Measurements from ENCODE around the gene NAA10.

NAA10 gene

GRCh38 chrX:153913701-153914100 lies 21.1 kb downstream of the NAA10 start:
- H3K4me3 ChIP-seq (ENCODE audit: low read depth, low read length) = no peak overlapping the region
- TF ChIP-seq CTCF (IDR thresholded peaks at IDR 0.05; ENCODE audit: low read depth, low read length) = no peak
- in situ Hi-C loops (cut with HindIII; ENCODE audit: low sequenced_read_pairs) = no loop called here
- DNase-seq (ENCODE audit: low read depth, low spot score) = no peak

GRCh38 chrX:153913211-153913610 lies 21.6 kb downstream of the NAA10 start:
- in situ Hi-C loops (cut with HindIII; ENCODE audit: low sequenced_read_pairs) = no loop called here
- H3K4me3 ChIP-seq (ENCODE audit: low read depth, low read length) = no peak overlapping the region
- no peak for TF ChIP-seq CTCF (IDR thresholded peaks at IDR 0.05; ENCODE audit: low read depth, low read length)
- DNase-seq (ENCODE audit: low read depth, low spot score) = no peak

GRCh38 chrX:153911798-153912197 lies 23.0 kb downstream of the NAA10 start:
- in situ Hi-C loops (cut with HindIII; ENCODE audit: low sequenced_read_pairs) = no loop called here
- H3K4me3 ChIP-seq (ENCODE audit: low read depth, low read length) = no peak overlapping the region
- DNase-seq (ENCODE audit: low read depth, low spot score) = no peak
- TF ChIP-seq CTCF (IDR thresholded peaks at IDR 0.05; ENCODE audit: low read depth, low read length) = no peak

- in situ Hi-C loops (cut with HindIII; ENCODE audit: low sequenced_read_pairs) = no loop called here
- H3K4me3 ChIP-seq (ENCODE audit: low read depth, low read length) = no peak overlapping the region
- no peak for TF ChIP-seq CTCF (IDR thresholded peaks at IDR 0.05; ENCODE audit: low read depth, low read length)
- DNase-seq (ENCODE audit: low read depth, low spot score) = no peak
These were observed 24.4 kb downstream of the NAA10 start for GRCh38 chrX:153910446-153910845.

GRCh38 chrX:153909980-153910360 lies 24.9 kb downstream of the NAA10 start:
- no peak for DNase-seq (ENCODE audit: low read depth, low spot score)
- in situ Hi-C loops (cut with HindIII; ENCODE audit: low sequenced_read_pairs) = no loop called here
- no peak for TF ChIP-seq CTCF (IDR thresholded peaks at IDR 0.05; ENCODE audit: low read depth, low read length)

GRCh38 chrX:153909024-153909979 lies 25.5 kb downstream of the NAA10 start:
- no peak for DNase-seq (ENCODE audit: low read depth, low spot score)
- no peak for TF ChIP-seq CTCF (IDR thresholded peaks at IDR 0.05; ENCODE audit: low read depth, low read length)
- in situ Hi-C loops (cut with HindIII; ENCODE audit: low sequenced_read_pairs) = no loop called here
- no peak overlapping the region for H3K4me3 ChIP-seq (ENCODE audit: low read depth, low read length)

More at GRCh38 chrX:153909980-153910360, 24.9 kb downstream of the NAA10 start:
- no peak overlapping the region for H3K4me3 ChIP-seq (ENCODE audit: low read depth, low read length)

All from astrocyte of the spinal cord (primary cell).